RWPE1 (cell line): Measurements from ENCODE around the gene ZNF184.
"Not testable (repeated sequence)": the region's sequence is repeated elsewhere in the genome, so short reads cannot be mapped to it uniquely, and the experiment has no call there.

ENCODE experiments used
- CTCF ChIA-PET: fragments of 350-600 bp; sonication (Branson Sonifier 250); formaldehyde crosslinking; extraction: SDS; loops from one replicate; lab custom pipeline; 2021; lab: Yijun Ruan, JAX
- POLR2A ChIA-PET: fragments of 400-600 bp; formaldehyde crosslinking; extraction: SDS; loops from one replicate; lab custom pipeline; 2020; ENCODE audit warnings: antibody characterized with exemption; ENCODE audit not compliant: low non-redundant PET; lab: Yijun Ruan, JAX
- DNase-seq: peaks from one replicate; pipeline ENCODE4 v3.0.0; 2012; ENCODE audit warnings: low spot score
- H3K27ac ChIP-seq: fragments of 450-650 bp; 2 replicates; pipeline ENCODE4 v1.5.1; 2017
- TF ChIP-seq, protein P1 (sequence below): fragments of 450-650 bp; conservative IDR thresholded peaks from 2 replicates; pipeline ENCODE4 v1.5.1; 2017; ENCODE audit warnings: low read depth, mild to moderate bottlenecking

Gene ZNF184

DNA sequence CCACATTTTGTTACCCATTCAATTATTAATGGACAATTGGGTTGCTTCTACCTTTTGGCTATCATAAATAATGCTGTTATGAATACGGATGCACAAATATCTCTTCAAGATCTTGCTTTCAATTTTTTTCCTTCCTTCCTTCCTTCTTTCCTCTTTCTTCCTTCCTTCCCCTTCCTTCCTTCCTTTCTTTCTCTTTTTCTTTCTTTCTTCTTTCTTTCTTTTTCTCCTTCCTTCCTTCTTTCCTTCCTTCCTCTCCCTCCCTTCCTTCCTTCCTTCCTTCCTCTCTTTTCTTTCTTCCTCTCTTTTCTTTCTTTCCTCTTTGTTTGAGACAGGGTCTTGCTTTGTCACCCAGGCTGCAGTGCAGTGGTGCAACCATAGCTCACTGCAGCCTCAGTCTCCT lies 39.2 kb downstream of the ZNF184 start:
- ChIA-PET CTCF (no interaction called here), POLR2A (no interaction called here)
- H3K27ac ChIP-seq = no peak overlapping the region
- TF ChIP-seq, protein P1, sequence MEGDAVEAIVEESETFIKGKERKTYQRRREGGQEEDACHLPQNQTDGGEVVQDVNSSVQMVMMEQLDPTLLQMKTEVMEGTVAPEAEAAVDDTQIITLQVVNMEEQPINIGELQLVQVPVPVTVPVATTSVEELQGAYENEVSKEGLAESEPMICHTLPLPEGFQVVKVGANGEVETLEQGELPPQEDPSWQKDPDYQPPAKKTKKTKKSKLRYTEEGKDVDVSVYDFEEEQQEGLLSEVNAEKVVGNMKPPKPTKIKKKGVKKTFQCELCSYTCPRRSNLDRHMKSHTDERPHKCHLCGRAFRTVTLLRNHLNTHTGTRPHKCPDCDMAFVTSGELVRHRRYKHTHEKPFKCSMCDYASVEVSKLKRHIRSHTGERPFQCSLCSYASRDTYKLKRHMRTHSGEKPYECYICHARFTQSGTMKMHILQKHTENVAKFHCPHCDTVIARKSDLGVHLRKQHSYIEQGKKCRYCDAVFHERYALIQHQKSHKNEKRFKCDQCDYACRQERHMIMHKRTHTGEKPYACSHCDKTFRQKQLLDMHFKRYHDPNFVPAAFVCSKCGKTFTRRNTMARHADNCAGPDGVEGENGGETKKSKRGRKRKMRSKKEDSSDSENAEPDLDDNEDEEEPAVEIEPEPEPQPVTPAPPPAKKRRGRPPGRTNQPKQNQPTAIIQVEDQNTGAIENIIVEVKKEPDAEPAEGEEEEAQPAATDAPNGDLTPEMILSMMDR = no peak
- DNase-seq = no peak

DNA sequence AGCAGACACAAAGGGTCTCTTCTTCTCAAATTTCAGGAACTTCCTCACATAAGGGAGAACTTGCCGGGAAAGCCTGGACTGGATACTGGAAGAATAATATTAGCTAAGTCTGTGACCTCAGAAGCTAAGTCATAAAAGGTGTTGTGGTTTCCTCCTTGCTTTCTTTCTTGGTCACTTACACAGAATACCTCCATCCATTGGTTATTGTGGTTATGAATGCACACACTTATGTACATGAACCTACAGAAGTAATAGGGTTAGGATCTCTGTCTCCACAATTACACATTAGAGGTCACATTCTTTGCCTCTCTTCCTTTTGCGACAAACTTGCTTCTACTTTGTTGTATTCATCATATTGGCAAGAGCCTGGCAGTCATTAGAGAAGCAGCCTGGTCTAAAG lies 43.9 kb downstream of the ZNF184 start:
- ChIA-PET POLR2A (no interaction called here), CTCF (interaction anchor here (0.6 kb wide), 1 partner anchor 10 kb away, joined by 3 read pairs; no protein-coding TSS in a partner anchor)
- no peak for DNase-seq
- no peak overlapping the region for H3K27ac ChIP-seq
- TF ChIP-seq, protein P1 = no peak

DNA sequence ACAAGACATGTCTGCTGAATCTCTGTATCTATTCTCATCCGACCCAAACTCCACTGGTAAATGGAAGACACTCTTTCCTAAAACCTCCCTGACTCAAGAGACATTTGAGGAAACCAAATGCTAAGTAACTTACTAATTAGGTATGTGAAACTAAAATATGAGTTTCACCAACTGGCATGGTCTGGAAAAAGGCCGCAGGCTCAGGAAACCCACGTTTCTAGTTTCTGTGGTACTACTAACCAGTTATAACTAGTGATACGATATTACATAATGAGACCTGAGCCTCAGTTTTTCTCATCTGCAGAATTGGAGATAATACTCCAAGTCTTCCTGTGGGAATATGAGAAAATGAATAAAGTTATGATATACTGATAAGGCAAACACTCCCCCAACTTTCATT lies 44.4 kb downstream of the ZNF184 start:
- TF ChIP-seq, protein P1 = no peak
- CTCF ChIA-PET = no interaction called here
- POLR2A ChIA-PET = no interaction called here
- no peak for DNase-seq
- no peak overlapping the region for H3K27ac ChIP-seq

DNA sequence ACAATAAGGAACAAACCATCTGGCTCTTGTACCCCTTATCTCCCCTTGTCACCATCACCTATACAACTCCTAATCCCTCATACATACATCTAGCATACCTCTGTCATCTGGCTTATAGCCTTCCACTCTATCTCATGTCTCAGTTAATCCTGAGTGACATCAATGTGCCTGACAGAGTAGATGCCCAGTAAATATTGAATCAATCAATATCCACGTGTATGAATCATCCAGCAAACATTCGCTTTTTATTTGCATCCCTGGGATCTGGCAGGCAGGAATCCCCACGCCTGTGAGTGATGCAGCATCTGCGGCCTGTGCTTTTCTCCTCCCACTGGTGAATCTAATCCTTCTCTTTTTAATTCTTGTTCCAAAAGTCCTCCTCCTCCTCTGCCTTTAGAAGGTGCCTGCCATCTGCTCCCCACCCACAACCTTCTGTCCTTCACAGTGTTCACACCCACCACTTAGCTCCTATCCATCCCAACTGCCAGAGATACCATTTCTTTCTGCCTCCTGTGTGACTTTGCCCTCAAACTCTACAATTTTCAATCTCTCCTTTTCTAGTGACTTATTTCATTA lies 46.8 kb downstream of the ZNF184 start:
- ChIA-PET POLR2A (no interaction called here), CTCF (interaction anchor here (0.6 kb wide), 2 partner anchors 217 to 233 kb away, joined by 3 read pairs; no protein-coding TSS in a partner anchor)
- TF ChIP-seq, protein P1 = no peak
- H3K27ac ChIP-seq = no peak overlapping the region
- DNase-seq = no peak

DNA sequence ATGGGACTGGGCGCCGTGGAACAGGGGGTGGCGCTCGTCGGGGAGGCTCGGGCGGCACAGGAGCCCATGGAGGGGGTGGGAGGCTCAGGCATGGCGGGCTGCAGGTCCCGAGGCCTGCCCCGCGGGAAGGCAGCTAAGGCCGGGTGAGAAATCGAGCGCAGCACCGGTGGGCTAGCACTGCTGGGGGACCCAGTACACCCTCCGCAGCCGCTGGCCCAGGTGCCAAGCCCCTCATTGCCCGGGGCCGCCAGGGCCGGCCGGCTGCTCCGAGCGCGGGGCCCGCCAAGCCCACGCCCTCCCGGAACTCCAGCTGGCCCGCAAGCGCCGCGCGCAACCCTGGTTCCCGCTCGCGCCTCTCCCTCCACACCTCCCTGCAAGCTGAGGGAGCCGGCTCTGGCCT lies 48.1 kb downstream of the ZNF184 start:
- H3K27ac ChIP-seq, CTCF ChIA-PET, DNase-seq, POLR2A ChIA-PET: not testable (repeated sequence)

DNA sequence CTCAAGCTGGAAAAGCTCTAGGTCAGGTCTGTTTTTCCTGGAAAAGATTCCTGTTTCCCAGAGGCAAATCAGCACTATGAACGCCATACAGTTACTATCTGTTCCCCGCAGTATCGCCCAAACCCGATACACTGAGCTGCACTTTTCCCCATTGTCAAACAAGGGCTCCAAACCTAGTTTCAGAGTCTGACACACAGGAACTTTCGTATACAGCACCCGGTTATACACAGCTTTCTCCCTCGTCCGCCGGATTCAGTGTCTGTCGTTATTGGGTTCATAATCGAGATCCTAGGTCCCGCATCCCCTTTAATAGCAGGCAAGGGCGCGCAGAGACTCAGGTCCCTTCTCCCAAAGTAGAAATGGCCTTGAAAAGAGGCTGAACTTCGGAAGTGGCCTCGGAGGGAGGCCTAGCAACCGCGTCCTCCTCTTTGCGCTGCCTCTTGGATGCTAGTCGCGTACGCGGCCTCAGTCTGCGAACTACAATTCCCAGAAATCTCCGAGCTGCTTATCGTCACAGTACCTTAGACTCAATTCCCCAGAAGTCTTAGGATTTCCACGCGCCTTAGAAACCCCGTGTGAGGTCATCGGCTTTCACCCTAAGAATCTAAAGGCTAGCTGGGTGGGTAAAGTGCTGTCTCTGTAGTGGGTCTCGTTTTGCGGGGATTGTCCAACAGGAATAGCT lies 50.1 kb downstream of the ZNF184 start:
- CTCF ChIA-PET = interaction anchor here (0.7 kb wide), 1 partner anchor 23 kb away, joined by 3 read pairs; no protein-coding TSS in a partner anchor
- TF ChIP-seq, protein P1 = no peak
- POLR2A ChIA-PET = no interaction called here
- no peak for DNase-seq
- no peak overlapping the region for H3K27ac ChIP-seq

DNA sequence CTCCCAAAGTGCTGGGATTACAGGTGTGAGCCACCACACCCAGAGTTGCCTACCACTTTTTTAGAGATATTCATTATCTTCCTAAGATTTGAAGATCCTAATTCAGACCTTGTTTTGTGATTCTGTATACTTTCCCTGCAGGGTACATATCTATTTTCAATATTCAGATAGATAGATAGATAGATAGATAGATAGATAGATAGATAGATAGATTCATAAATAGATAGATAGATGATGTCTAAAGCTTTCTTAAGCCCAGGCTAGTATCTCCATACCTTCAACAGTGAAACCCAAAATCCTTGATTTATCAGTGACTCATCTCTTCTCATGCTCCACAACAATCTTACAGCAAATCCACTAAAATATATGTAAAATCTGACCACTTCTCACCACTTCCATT lies 53.5 kb downstream of the ZNF184 start:
- CTCF ChIA-PET = interaction anchor here (0.7 kb wide), 1 partner anchor 10 kb away, joined by 3 read pairs; no protein-coding TSS in a partner anchor
- POLR2A ChIA-PET = no interaction called here
- TF ChIP-seq, protein P1 = no peak
- DNase-seq = no peak
- no peak overlapping the region for H3K27ac ChIP-seq
